Measurements from ENCODE around the gene CAMSAP2.

Gene CAMSAP2

DNA sequence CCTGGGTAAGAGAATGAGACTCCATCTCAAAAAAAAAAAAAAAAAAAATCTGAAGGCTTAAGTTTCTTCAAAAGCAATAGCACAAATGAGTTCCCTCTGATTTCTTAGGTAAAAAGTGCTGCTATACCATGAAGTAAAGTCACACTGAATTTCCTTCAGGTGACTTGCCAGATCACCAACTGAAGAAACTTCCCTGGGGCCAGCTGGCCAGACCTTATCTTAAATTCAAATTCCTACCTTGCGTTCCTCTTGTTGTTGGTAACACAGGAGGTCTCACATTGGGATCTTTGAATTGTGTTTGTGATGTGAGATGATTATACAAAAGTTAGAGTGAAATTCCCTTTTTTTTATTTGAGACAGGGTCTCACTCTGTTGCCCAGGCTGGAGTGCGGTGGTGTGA, 167.8 kb downstream of the CAMSAP2 start:
- Mint-ChIP-seq H3K36me3 (ENCODE audit: low read depth) (peaks cover 64% of the 10 kb centered on the region), H3K4me3 (no peak overlapping the region), H3K9me3 (no peaks in the 10 kb centered on the region), H3K27ac (no peak overlapping the region), H3K4me1 (peaks cover 8% of the 10 kb centered on the region), H3K27me3 (ENCODE audit: low read depth) (peaks cover 2% of the 10 kb centered on the region)
- TF ChIP-seq, protein P1, sequence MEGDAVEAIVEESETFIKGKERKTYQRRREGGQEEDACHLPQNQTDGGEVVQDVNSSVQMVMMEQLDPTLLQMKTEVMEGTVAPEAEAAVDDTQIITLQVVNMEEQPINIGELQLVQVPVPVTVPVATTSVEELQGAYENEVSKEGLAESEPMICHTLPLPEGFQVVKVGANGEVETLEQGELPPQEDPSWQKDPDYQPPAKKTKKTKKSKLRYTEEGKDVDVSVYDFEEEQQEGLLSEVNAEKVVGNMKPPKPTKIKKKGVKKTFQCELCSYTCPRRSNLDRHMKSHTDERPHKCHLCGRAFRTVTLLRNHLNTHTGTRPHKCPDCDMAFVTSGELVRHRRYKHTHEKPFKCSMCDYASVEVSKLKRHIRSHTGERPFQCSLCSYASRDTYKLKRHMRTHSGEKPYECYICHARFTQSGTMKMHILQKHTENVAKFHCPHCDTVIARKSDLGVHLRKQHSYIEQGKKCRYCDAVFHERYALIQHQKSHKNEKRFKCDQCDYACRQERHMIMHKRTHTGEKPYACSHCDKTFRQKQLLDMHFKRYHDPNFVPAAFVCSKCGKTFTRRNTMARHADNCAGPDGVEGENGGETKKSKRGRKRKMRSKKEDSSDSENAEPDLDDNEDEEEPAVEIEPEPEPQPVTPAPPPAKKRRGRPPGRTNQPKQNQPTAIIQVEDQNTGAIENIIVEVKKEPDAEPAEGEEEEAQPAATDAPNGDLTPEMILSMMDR (IDR thresholded peaks at IDR 0.05; ENCODE audit: unreplicated experiment in 3 of 3): no peak

GRCh38 chr1:200907611-200908097, 169.0 kb downstream of the CAMSAP2 start:
- Mint-ChIP-seq H3K27ac (peak overlapping the region in 1 of 3 experiments; percentile 94), H3K36me3 (ENCODE audit: low read depth) (peaks cover 58% of the 10 kb centered on the region), H3K4me1 (peaks cover 4% of the 10 kb centered on the region), H3K27me3 (ENCODE audit: low read depth) (peaks cover 3% of the 10 kb centered on the region), H3K9me3 (no peaks in the 10 kb centered on the region), H3K4me3 (no peak overlapping the region)
- TF ChIP-seq, protein P1 (IDR thresholded peaks at IDR 0.05; ENCODE audit: unreplicated experiment in 3 of 3): no peak

DNA sequence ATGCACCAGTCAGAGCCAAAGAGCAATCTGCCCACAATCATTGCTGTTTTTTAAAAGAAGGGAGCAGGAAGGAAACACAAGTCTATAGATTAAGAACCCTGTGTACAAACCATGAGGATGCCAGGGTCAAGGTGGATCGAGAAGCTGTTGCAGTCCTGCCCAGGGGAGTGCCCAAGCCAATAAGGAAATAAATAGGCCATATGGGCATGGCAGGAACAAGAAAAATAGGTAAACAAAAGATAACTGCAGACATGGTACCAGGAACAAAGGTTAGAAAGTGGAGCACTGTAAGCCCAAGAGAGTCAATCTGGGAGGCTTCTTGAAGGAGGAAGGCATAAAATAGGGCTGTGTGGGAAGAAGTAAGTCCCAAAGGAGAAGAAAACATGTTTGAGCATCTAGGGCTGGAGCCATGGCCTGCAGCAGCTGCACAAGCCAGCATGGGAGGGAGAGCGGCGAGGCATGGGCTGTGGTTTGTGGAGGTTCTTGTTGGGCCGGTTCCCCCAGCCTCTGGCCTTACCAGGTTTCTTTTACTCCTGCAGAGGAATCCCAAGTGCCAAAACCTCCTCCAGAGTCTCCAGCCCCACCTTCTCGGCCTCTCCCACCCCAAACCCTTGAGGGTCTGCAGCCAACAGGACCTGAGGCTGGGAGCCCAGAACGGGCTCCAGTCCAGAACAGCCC, 169.6 kb downstream of the CAMSAP2 start:
- H3K9me3 Mint-ChIP-seq: no peaks in the 10 kb centered on the region
- peak overlapping the region in 1 of 3 experiments; percentile 94 for H3K27ac Mint-ChIP-seq
- H3K4me3 Mint-ChIP-seq: no peak overlapping the region
- H3K27me3 Mint-ChIP-seq (ENCODE audit: low read depth): peaks cover 3% of the 10 kb centered on the region
- TF ChIP-seq, protein P1 (IDR thresholded peaks at IDR 0.05; ENCODE audit: unreplicated experiment in 3 of 3): no peak
- peaks cover 61% of the 10 kb centered on the region for H3K36me3 Mint-ChIP-seq (ENCODE audit: low read depth)
- peaks cover 4% of the 10 kb centered on the region for H3K4me1 Mint-ChIP-seq

GRCh38 chr1:200909071-200909470, 170.4 kb downstream of the CAMSAP2 start:
- TF ChIP-seq, protein P1 (IDR thresholded peaks at IDR 0.05; ENCODE audit: unreplicated experiment in 3 of 3): no peak
- H3K9me3 Mint-ChIP-seq: no peaks in the 10 kb centered on the region
- H3K27ac Mint-ChIP-seq: peak overlapping the region in 1 of 3 experiments; percentile 94
- peaks cover 3% of the 10 kb centered on the region for H3K27me3 Mint-ChIP-seq (ENCODE audit: low read depth)
- no peak overlapping the region for H3K4me3 Mint-ChIP-seq
- H3K4me1 Mint-ChIP-seq: peaks cover 4% of the 10 kb centered on the region
- H3K36me3 Mint-ChIP-seq (ENCODE audit: low read depth): peaks cover 67% of the 10 kb centered on the region

DNA sequence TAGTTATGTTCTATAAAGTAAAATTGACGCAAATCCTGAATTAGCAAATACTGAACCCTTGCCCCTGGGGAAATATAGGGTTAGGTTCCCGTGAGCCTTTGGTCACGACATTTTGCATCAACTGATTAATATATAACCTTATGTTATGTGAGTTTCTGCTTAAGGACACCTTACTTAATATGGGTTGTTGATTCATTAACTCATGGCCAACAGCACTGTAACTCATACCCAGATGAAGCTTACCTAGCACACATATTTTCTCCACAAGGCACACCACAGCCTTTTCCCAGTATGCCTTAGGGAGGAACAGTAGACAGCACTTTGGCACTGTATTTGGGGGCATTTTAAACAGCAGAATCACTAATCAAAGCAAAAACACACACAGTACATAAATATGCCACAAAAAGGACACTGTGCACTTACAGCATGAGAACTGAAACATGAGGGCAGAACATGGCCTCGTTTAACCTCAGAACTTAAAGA, 171.1 kb downstream of the CAMSAP2 start:
- peaks cover 3% of the 10 kb centered on the region for H3K27me3 Mint-ChIP-seq (ENCODE audit: low read depth)
- TF ChIP-seq, protein P1 (IDR thresholded peaks at IDR 0.05; ENCODE audit: unreplicated experiment in 3 of 3): no peak
- peaks cover 4% of the 10 kb centered on the region for H3K4me1 Mint-ChIP-seq
- no peaks in the 10 kb centered on the region for H3K9me3 Mint-ChIP-seq
- H3K4me3 Mint-ChIP-seq: no peak overlapping the region
- peak overlapping the region in 2 of 3 experiments; percentile 18 to 94 for H3K27ac Mint-ChIP-seq
- H3K36me3 Mint-ChIP-seq (ENCODE audit: low read depth): peaks cover 66% of the 10 kb centered on the region

All from nephron (organoid).